Measurements from ENCODE around the gene MARCOL. TPM values are rescaled to one million over a fixed set of nuclear protein-coding genes. Genes with fewer than 3 reads are reported as not detected.

Gene MARCOL
- total RNA-seq, 1 experiment from 2014 or later, result not detected

- DNase-seq (ENCODE audit: low read depth, low spot score) (no peak), ATAC-seq (no peak)
- POLR2A ChIA-PET, result no interaction called here
- BruUV-seq (replicated peaks), result no TSS peak
- Histone ChIP-seq H3K27me3 (ENCODE audit: control insufficient read depth, insufficient read depth, low read length) (no peaks in the 10 kb centered on the region), H3K27ac (ENCODE audit: low read length) (no peak overlapping the region), H3K9me3 (ENCODE audit: control insufficient read depth, insufficient read depth, low read depth, low read length) (no peaks in the 10 kb centered on the region), H3K4me3 (ENCODE audit: low read depth in 2 of 2, low read length in 2 of 2) (no peak overlapping the region), H3K36me3 (ENCODE audit: control insufficient read depth, insufficient read depth, low read length) (no peaks in the 10 kb centered on the region; the same call in 1 of the 2 replicates), H3K4me1 (ENCODE audit: control insufficient read depth, insufficient read depth, low read length) (no peaks in the 10 kb centered on the region)
- in situ Hi-C loops (cut with HindIII; ENCODE audit: low pct_unique_long_range_greater_than_20kb, low sequenced_read_pairs), result no loop called here
- intact Hi-C loops (cut with micrococcal nuclease; ENCODE audit: unreplicated experiment), result no loop called here
- CTCF ChIA-PET, result no interaction called here
- TF ChIP-seq CTCF (IDR thresholded peaks at IDR 0.05) (no peak), POLR2AphosphoS5 (IDR thresholded peaks at IDR 0.05; ENCODE audit: low read depth, low read length) (no peak), TCF7L2 (IDR thresholded peaks at IDR 0.05; ENCODE audit: low read depth, low read length) (no peak), SIN3A (IDR thresholded peaks at IDR 0.05; ENCODE audit: borderline replicate concordance, insufficient read depth, low read depth, low read length) (no peak), REST (IDR thresholded peaks at IDR 0.05; ENCODE audit: insufficient read depth in 1 of 2, low read depth in 2 of 2, low read length in 1 of 2) (no peak)
Observed at GRCh38 chr5:148208226-148208625, 30.1 kb upstream of the MARCOL start.

- ATAC-seq (no peak), DNase-seq (ENCODE audit: low read depth, low spot score) (no peak)
- Histone ChIP-seq H3K4me1 (ENCODE audit: control insufficient read depth, insufficient read depth, low read length) (no peaks in the 10 kb centered on the region), H3K9me3 (ENCODE audit: control insufficient read depth, insufficient read depth, low read depth, low read length) (no peaks in the 10 kb centered on the region), H3K4me3 (ENCODE audit: low read depth in 2 of 2, low read length in 2 of 2) (no peak overlapping the region), H3K27ac (ENCODE audit: low read length) (no peak overlapping the region), H3K36me3 (ENCODE audit: control insufficient read depth, insufficient read depth, low read length) (no peaks in the 10 kb centered on the region; the same call in 1 of the 2 replicates), H3K27me3 (ENCODE audit: control insufficient read depth, insufficient read depth, low read length) (no peaks in the 10 kb centered on the region)
- intact Hi-C loops (cut with micrococcal nuclease; ENCODE audit: unreplicated experiment) (no loop called here), in situ Hi-C loops (cut with HindIII; ENCODE audit: low pct_unique_long_range_greater_than_20kb, low sequenced_read_pairs) (no loop called here)
- POLR2A ChIA-PET, result no interaction called here
- BruUV-seq (replicated peaks), result no TSS peak
- CTCF ChIA-PET, result no interaction called here
- TF ChIP-seq SIN3A (IDR thresholded peaks at IDR 0.05; ENCODE audit: borderline replicate concordance, insufficient read depth, low read depth, low read length) (no peak), CTCF (IDR thresholded peaks at IDR 0.05) (no peak), POLR2AphosphoS5 (IDR thresholded peaks at IDR 0.05; ENCODE audit: low read depth, low read length) (no peak), REST (IDR thresholded peaks at IDR 0.05; ENCODE audit: insufficient read depth in 1 of 2, low read depth in 2 of 2, low read length in 1 of 2) (no peak), TCF7L2 (IDR thresholded peaks at IDR 0.05; ENCODE audit: low read depth, low read length) (no peak)
Observed at GRCh38 chr5:148209151-148209770, 29.1 kb upstream of the MARCOL start.

All from Panc1 (cell line).